NCI-H2107 treated with DMSO at 0.1 percent for 48 hours (cell line): ENCODE data around the gene SYNJ2.

Source experiments
- DNase-seq: peaks from one replicate; lab custom pipeline; 2025; ENCODE audit not compliant: unreplicated experiment; lab: John Stamatoyannopoulos, UW

The SYNJ2 gene

DNA sequence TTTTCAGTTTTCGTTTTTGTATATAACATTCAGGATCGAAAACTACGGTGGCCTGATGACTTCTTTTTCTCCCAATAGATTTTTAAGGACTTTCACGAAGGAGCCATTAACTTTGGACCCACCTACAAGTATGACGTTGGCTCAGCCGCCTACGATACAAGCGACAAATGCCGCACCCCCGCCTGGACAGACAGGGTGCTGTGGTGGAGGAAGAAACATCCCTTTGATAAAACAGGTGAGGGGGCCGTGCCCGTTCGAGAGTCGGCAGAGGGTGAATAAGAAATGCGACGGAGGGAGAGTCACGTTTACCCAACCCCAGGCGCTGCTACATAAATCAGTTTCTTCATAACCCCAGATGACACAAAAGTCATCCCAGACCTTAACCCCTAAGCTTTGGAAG is 94.9 kb downstream of the SYNJ2 start:
- no peak for DNase-seq

DNA sequence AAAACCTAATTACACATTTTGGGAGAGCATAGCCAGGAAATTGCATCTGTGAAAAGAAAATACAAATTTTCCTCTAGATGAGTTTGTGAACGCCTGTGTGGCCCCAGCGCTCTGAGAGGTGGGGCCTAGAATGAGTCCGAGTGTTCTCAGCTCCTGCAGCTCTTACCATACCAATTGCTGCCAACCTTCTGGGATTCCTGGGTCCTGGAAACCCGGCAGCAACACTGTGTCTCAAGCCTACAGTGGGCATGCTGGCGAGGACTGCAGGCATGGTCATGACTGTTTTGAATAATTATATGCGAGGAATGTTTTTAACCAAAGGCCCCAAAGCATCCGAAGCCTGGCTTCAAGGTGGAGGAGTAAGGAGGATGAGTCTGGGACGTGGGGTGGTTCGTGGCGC is 96.0 kb downstream of the SYNJ2 start:
- no peak for DNase-seq

DNA sequence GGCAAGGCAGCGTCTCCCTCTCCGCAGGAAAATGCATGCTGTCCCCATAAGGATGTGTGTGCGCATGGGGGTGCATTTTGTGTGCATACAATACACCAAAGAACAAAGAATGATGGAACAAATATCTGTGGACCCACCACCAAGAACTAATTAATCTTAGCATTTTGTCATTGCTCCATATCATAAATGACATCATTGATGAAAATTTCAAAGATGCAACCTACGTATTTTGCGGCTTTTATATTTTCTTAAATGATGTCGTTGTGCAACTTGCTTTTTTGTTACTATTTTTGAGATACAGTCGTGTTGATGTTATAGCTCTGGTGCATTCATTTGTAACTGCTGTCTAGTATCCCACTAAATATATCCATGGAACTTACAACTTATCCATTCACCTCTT is 96.7 kb downstream of the SYNJ2 start:
- no peak for DNase-seq

DNA sequence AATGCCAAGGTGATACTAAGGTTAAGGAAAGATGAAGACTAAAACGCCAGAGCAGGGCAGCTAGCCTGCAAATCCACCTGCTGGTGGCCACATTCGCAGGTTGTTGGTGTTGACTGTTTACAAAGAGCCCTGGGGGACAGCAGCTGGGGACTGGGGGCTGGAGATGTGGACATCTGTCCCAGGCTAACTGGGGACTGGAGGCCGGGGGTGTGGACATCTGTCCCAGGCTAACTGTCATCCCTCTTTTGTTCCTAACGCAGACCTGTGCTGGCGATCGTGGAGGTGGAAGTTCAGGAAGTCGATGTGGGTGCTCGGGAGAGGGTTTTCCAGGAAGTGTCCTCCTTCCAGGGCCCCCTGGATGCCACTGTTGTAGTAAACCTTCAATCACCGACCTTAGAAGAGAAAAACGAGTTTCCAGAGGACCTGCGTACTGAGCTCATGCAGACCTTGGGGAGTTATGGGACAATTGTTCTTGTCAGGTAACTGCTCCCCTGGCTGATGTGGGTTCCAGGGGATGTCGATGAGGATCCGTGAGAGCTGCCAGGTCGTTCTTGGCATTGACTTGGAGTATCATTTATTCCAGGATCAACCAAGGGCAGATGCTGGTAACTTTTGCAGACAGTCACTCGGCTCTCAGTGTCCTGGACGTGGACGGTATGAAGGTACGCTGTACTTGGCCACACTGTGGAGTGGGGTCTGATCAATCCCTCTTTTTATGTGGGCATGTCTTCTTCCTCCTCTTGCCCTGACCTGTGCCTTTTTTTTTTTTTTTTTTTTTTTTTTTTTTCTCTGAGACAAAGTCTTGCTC is 99.4 kb downstream of the SYNJ2 start:
- DNase-seq: no peak

DNA sequence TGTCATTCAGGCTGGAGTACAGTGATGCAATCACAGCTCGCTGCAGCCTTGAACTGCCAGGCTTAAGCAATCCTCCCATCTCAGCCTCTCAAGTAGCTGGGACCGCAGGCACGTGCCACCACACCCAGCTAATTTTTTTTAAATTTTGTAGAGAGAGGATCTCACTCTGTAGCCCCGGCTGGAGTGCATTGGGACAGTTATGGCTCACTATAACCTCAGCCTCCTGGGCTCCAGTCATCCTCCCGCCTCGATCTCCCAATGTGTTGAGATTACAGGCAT is 99.9 kb downstream of the SYNJ2 start:
- DNase-seq: no peak

DNA sequence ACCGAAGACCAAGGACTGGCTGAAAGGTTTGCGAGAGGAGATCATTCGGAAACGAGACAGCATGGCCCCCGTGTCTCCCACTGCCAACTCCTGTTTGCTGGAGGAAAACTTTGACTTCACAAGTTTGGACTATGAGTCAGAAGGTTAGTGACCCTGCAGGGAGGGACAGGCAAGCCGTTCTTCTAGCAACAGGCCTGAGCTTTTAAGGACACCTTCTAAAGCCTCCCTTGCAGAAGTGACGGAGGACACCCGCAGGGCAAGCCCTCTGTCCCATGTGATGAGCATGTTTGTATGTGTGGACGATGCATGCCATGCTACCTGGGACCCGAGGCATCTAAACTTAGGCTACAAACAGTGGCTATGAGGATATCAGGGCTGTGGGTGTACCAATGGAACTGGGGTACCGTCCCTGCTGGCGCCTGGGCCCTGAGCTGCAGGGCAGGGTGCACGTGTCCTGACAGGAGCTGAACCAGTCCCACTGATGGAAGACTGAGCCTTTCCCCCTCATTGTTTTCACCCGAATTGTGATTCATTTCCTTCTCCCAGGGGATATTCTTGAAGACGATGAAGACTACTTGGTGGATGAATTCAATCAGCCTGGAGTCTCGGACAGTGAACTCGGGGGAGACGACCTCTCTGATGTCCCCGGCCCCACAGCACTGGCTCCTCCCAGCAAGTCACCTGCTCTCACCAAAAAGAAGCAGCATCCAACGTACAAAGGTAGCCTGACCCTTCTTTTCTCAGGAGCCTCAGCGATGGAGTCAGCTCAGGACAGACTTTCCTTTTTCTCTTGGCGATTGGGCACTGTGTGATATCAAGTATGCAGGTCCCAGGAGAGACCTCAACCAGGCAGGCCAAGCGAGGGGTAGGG is 102.0 kb downstream of the SYNJ2 start:
- no peak for DNase-seq

DNA sequence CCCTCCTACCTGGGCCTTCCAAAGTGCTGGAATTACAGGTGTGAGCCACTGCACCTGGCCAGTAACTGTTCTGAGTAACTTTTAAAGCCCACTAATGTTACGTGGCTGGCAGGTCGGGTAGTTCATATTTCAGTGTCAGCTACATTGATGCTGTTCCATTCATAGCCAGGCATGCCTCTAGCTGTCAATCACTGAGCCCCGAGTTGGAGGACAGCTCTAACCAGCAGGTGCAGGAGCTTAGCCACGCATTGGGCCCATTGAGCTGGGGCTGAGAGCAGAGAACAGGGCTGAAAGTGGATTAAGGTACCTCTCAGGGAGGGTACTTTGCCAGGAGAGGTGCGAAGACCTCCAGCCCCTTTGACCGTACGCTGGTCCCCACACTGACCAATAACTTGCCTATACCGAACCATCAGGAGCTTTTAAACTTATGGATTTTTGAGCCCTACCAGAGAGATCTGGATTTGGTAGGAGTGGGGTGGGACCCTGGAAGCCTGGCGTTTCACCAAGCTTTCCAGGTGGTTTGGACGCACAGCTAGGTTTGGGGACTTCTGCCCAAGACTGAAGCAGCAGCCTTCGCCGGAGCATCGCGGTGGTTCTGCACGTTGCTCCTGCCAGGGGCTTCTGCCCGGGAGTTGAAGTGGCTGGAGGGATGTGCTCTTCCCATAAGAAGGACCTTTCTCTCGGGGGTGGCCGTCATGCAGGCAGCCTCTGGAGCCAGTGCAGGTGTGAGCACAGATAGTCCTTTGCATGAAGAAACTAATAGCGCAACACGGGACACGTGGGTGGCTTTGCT is 103.8 kb downstream of the SYNJ2 start:
- no peak for DNase-seq

DNA sequence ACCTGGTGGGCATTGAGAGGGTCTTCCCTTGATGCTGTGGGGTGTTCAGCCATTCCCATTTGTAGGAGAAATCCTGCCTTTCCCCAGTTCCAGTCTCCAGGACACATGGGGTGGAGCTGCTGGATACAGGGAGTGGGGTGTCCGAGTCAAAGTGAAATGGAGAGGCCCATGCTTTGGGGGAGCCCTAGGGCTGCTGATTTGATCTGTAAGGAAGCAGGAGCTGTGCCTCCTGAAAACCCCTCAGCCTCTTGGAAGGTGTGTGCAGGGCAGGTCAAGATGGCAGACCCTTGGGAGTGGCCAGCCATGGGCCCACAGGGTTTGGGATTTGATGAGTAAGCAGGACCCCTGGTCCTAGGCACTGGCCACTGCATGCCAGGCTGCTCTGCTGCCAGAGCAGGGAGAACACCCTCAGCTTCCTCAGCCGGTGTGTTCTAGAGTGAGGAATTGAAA is 104.4 kb downstream of the SYNJ2 start:
- DNase-seq: no peak

DNA sequence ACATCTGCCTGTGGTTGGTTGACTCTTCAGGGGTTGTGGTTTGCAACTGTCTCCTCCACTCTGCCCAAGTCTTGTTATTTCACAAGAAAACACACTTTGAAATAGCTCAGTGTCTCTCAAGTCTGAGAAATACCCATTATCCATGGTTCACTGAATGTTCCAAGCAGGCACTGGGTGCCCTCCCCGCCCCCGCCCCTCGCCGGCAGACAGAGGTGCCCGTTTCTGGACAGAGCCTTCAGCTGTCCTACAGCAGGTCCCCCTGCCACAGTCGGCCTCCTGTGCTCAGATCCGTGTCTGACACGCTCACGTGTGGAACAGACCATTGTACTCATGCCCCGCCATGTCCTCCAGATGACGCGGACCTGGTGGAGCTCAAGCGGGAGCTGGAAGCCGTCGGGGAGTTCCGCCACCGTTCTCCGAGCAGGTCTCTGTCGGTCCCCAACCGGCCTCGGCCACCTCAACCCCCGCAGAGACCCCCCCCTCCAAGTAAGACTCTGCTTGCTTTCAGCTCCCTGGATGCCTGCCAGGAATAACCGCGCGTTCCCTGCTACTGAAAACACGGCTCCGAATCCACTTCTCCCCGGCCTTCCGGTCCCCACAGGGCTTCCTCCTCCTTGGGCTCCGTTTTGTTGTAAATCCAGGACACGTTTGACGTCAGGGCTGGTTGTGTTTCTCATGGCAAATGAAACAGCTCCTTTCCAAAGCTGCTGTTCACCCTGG is 105.0 kb downstream of the SYNJ2 start:
- DNase-seq: no peak

DNA sequence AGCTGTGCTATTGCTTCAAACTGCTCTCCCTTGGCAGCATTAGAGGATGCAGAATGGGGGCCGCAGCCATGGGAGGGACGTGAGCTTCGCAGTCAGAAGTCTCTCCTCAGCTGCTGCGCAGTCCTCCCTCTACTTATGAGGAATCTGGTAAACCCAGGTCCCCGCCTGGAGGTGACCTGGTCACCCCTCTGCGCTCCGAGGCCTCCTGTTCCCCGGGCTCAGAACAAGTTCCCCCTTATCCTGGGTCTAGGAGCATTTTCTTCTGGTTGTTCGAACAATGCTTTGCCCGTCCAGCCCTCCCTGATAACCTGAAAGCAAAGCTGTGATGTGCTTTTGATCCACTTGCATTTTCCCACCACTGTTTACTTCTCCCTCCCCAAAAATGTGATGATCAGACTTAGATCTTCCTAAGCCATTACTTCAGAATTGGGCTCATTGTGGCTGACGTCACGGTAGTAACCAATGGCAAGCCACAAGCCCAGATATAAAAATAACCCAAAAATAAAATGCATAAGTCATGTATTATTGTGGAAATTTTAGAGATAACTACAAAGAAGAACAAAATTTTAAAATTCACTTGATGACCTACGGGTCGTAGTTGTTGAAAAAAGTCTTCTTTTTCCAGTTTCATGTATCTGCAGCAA is 105.7 kb downstream of the SYNJ2 start:
- DNase-seq: no peak

DNA sequence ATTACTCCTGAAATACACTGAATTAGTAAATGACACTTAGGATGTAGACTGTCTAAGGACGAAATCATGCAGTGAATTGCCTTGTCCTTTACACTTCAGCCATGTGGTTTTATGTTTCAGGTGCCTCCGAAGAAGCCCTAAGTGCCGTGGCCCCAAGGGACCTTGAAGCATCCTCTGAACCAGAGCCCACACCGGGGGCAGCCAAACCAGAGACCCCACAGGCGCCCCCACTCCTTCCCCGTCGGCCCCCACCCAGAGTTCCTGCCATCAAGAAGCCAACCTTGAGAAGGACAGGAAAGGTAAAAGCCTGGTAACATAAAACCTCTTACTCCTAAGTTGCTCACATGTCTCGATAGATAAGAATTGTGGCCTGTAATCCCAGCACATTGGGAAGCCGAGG is 111.1 kb downstream of the SYNJ2 start:
- no peak for DNase-seq

DNA sequence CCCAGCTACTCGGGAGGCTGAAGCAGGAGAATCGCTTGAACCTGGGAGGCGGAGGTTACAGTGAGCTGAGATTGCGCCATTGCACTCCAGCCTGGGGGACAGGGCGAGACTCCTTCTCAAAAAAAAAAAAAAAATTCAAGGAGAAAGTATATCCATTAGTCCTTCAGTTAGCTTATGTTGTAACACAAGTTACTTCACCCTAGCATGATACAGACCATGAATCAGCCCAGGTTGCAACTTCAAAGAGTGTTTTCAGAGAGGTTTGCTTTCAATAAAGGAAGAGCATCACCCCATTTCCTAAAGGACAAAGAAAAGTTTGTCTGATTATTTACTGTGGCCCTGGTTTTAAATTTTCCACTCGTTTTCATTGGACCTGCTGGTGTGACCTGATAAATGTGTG is 113.4 kb downstream of the SYNJ2 start:
- DNase-seq: no peak

DNA sequence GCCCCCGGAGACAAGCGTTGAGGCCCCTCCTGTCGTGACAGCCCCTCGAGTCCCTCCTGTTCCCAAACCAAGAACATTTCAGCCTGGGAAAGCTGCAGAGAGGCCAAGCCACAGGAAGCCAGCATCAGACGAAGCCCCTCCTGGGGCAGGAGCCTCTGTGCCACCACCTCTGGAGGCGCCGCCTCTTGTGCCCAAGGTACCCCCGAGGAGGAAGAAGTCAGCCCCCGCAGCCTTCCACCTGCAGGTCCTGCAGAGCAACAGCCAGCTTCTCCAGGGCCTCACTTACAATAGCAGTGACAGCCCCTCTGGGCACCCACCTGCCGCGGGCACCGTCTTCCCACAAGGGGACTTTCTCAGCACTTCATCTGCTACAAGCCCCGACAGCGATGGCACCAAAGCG is 114.0 kb downstream of the SYNJ2 start:
- no peak for DNase-seq

DNA sequence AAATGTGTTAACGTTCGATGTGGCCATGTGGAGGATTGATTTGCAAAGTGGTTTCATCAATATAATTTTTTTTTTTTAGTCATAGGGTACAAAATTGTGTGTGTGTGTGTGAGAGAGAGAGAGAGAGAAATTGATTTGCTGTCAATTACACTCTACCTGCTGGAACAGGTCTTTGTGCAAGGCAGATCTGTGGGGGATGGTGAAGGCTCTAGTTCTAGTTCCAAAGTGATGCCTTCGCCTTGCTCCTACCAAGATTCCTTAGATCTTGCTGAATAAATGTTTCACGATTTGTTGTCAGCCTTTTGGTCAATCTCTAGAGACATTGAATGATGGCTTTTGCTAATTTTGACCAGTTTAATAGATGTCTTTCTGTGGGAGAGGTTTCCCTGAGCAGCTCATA is 121.6 kb downstream of the SYNJ2 start:
- DNase-seq: no peak

DNA sequence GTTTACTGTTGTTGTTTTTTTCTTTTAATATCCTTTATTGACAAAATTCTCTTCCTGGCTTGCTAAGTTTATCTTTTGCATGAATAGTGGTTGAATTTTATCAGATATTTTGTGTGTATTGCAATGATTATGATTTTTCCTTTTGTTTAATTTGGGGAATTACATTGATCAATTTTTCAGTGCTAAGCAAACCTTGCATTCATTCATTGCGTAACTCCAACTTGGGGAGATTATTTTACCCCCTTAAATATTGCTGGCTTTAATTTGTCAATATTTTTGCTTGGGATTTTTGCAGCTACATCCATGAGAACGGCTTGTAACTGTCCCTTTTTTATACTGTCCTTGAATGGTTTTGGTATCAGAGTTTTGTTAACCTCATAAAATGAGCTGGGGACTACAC is 123.0 kb downstream of the SYNJ2 start:
- no peak for DNase-seq

DNA sequence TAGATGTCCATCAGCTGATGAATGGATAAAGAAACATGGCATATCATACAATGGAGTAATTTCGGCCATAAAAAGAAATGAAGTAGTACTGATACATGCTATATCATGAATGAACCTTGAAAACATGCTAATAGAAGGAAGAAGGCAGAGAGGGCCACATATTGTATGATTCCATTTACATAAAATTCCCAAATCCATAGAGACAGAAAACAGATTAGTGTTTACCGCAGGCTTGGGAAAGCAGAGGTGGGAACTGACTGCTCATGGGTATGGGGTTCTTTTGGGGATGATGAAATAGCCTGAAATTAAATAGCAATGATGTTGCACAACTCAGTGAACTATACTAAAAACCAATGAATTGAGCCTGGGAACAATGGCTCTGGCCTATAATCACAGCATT is 128.1 kb downstream of the SYNJ2 start:
- DNase-seq: no peak

DNA sequence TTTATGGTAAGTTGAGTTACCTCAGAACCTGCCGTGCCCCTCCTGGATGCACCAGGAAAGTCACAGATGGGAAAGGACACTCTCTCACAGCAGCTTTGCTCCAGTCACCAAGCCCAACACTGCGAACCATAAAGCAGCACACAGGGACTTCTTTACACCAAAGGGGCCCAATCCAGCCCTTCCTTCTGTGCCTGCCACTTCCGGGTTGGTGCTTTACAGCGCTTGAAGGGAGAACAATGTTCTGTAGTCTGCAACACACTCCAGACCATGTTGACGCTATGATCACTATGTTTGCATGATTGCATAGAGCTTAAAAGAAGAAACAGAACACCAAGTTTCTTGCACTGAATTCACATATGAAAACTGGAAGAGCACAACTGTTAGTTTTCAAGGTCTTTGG is 129.3 kb downstream of the SYNJ2 start:
- no peak for DNase-seq

DNA sequence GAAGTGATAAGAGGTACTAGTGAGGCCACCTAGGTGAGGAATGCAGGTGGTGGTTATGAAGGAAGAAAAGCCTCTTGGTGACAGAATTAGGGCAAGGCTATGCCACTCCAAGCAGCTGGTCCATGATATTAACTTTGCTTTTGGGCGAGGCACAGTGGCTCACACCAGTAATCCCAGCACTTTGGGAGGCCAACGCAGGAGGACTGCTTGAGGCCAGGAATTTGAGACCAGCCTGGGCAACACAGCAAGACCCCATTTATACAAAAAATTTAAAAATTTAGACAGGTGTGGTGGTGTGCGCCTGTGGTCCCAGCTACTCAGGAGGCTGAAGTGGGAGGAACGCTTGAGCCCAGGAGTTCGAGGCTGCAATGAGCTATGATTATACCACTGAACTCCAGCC is 130.3 kb downstream of the SYNJ2 start:
- DNase-seq: no peak

DNA sequence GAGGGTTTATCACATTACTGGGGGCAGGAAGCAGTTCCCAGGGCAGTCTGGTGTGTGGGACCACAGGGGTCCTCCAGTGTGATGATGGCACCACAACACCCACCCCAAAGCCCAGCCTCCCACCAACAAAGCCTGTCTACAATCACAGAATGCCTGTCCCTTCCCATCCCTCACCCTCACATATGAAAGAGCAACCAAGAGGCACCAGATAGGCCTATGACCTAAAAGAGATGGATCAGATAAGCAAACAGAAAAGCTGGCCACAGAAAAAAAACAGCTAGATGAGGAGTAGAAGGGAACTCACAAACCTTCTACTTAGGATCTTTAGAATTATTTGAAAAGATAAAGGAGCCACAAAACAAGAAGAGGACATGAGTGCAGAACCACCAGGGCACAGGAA is 132.1 kb downstream of the SYNJ2 start:
- no peak for DNase-seq

DNA sequence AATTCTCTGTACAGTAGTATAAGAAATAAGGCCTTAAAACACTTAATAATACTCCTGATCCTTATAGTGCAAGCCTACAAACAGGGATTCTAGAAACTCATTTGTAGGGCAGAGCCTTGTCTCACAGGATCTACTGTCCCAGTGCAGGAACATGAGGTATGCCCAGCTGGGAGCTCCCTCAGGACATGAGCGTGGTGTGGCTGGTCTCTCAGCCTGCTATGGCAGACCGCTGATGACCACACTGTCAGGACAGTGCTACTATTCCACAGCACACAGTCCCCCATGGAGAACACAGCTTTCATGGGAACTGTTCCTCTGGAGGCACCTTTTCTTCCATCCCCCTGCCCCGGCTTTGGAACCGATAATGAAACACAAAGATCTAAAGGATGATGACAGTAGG is 133.4 kb downstream of the SYNJ2 start:
- no peak for DNase-seq

DNA sequence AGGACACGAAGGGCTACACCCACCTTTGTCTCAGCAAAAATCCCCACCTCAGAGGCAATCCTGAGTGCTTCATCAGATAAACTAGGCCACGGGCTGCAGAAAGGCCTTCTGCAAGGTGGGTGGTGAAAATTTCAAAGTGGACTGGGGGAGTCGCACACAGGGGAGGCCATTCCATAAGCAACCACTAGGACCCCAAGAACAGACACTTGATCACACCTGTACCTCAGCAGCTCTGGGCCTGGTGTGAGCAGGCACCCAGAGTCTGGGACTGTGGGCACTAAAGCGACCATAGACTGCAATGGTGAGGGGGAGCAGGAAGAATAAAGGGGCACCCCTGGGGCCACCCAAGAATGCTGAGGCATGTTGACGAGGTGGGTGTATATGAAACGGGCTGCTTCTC is 133.8 kb downstream of the SYNJ2 start:
- no peak for DNase-seq
